ENCODE data around the gene RCAN3.

The RCAN3 gene

GRCh38 chr1:24564695-24565094 lies 62.1 kb downstream of the RCAN3 start:
- H3K27ac ChIP-seq: no peak overlapping the region; the same call in 1 of the 2 replicates
- TF ChIP-seq FOXP2 (optimal IDR thresholded peaks at IDR 0.05; ENCODE audit: control extremely low read depth, extremely low read length, insufficient read depth): no peak
- no peak for TF ChIP-seq POLR2AphosphoS5 (IDR thresholded peaks at IDR 0.05; ENCODE audit: borderline replicate concordance, low read depth, low read length)
- no peak for TF ChIP-seq EZH2 (IDR thresholded peaks at IDR 0.05)
- no peak for DNase-seq (ENCODE audit: low read depth, low spot score)

DNA sequence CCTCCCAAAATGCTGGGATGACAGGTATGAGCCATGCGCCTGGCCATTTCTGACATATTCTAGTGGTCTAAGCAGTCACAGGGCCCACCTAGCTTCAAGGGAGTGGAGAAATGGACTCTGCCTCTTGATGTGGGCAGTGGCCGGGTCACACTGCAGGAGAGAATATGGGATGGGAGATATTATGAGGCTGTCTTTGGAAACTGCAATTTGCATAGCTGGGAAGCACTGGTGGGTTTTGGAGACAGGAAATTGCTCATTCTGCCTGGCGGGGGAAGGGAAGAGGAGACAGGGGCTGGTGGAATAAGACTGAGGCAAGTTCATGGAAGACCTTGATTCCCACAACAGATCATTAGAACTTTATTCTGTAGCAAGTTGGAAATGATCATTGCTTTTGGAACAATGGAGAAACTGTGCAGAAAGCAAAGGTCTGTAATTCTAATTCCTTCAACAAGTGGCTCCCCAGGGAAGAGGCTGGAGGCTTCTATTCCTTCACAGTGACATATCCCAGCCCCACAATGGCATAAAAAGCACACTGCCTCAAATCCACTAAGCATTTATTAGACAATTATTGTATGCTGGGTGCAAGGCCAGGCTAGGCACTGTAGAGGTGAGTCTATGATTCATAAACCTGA lies 63.7 kb downstream of the RCAN3 start:
- H3K36me3 ChIP-seq (ENCODE audit: insufficient read depth, low read length): no peaks in the 10 kb centered on the region
- H3K27ac ChIP-seq: no peak overlapping the region; the same call in 1 of the 2 replicates
- no peak overlapping the region for H3K4me3 ChIP-seq
- DNase-seq (ENCODE audit: low read depth, low spot score): peak; percentile 37
- no peak overlapping the region for H3K9ac ChIP-seq (ENCODE audit: insufficient read length)
- no peak for TF ChIP-seq FOXP2 (optimal IDR thresholded peaks at IDR 0.05; ENCODE audit: control extremely low read depth, extremely low read length, insufficient read depth)
- no peak for TF ChIP-seq POLR2AphosphoS5 (IDR thresholded peaks at IDR 0.05; ENCODE audit: borderline replicate concordance, low read depth, low read length)
- TF ChIP-seq EZH2 (IDR thresholded peaks at IDR 0.05): no peak
- no peaks in the 10 kb centered on the region for H3K9me3 ChIP-seq (ENCODE audit: low read depth, low read length)

More at GRCh38 chr1:24564695-24565094, 62.1 kb downstream of the RCAN3 start:
- Histone ChIP-seq H3K36me3 (ENCODE audit: insufficient read depth, low read length) (no peaks in the 10 kb centered on the region), H3K4me3 (no peak overlapping the region), H3K9me3 (ENCODE audit: low read depth, low read length) (no peaks in the 10 kb centered on the region), H3K9ac (ENCODE audit: insufficient read length) (no peak overlapping the region)

GRCh38 chr1:24567792-24568388 lies 65.3 kb downstream of the RCAN3 start:
- TF ChIP-seq POLR2AphosphoS5 (IDR thresholded peaks at IDR 0.05; ENCODE audit: borderline replicate concordance, low read depth, low read length) (no peak), EZH2 (IDR thresholded peaks at IDR 0.05) (no peak), FOXP2 (optimal IDR thresholded peaks at IDR 0.05; ENCODE audit: control extremely low read depth, extremely low read length, insufficient read depth) (no peak)
- H3K9me3 ChIP-seq (ENCODE audit: low read depth, low read length): no peaks in the 10 kb centered on the region
- peak overlapping the region; percentile 49 for H3K9ac ChIP-seq (ENCODE audit: insufficient read length)
- H3K4me3 ChIP-seq: peak overlapping the region; percentile 50
- no peak for DNase-seq (ENCODE audit: low read depth, low spot score)
- no peaks in the 10 kb centered on the region for H3K36me3 ChIP-seq (ENCODE audit: insufficient read depth, low read length)
- H3K27ac ChIP-seq: peak overlapping the region; percentile 65; the same call in 1 of the 2 replicates

GRCh38 chr1:24568475-24568874 lies 65.8 kb downstream of the RCAN3 start:
- Histone ChIP-seq H3K4me3 (peak overlapping the region; percentile 50), H3K36me3 (ENCODE audit: insufficient read depth, low read length) (no peaks in the 10 kb centered on the region), H3K27ac (peak overlapping the region; percentile 65; the same call in 1 of the 2 replicates), H3K9me3 (ENCODE audit: low read depth, low read length) (no peaks in the 10 kb centered on the region), H3K9ac (ENCODE audit: insufficient read length) (peak overlapping the region; percentile 49)
- no peak for DNase-seq (ENCODE audit: low read depth, low spot score)
- TF ChIP-seq POLR2AphosphoS5 (IDR thresholded peaks at IDR 0.05; ENCODE audit: borderline replicate concordance, low read depth, low read length) (no peak), FOXP2 (optimal IDR thresholded peaks at IDR 0.05; ENCODE audit: control extremely low read depth, extremely low read length, insufficient read depth) (no peak), EZH2 (IDR thresholded peaks at IDR 0.05) (no peak)

GRCh38 chr1:24570265-24571125 lies 67.9 kb downstream of the RCAN3 start:
- no peak for DNase-seq (ENCODE audit: low read depth, low spot score)
- H3K9ac ChIP-seq (ENCODE audit: insufficient read length): no peak overlapping the region
- H3K4me3 ChIP-seq: no peak overlapping the region
- H3K36me3 ChIP-seq (ENCODE audit: insufficient read depth, low read length): no peaks in the 10 kb centered on the region
- H3K27ac ChIP-seq: no peak overlapping the region
- TF ChIP-seq POLR2AphosphoS5 (IDR thresholded peaks at IDR 0.05; ENCODE audit: borderline replicate concordance, low read depth, low read length): no peak
- no peaks in the 10 kb centered on the region for H3K9me3 ChIP-seq (ENCODE audit: low read depth, low read length)

DNA sequence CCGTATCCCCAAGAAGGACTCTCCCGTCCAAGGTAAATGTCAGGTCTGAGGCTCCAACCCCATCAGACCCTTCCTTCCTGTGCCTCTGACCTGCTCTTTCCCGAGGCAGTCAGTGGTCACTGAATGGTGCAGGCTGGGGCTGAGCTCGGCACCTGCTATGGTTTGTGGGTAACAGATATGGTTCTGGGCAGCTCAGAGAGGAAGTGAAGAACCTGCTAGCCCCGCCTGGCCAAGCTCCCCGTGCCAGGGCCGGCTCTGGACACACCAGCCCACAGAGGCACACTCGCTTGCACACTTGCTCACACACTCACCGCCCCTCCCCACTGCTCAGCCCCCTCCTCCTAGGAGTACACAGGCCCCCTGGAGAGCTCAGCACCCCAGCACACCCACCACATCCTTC lies 69.7 kb downstream of the RCAN3 start:
- Histone ChIP-seq H3K9ac (ENCODE audit: insufficient read length) (no peak overlapping the region), H3K9me3 (ENCODE audit: low read depth, low read length) (no peaks in the 10 kb centered on the region), H3K27ac (no peak overlapping the region), H3K4me3 (no peak overlapping the region), H3K36me3 (ENCODE audit: insufficient read depth, low read length) (no peaks in the 10 kb centered on the region)
- no peak for DNase-seq (ENCODE audit: low read depth, low spot score)
- TF ChIP-seq FOXP2 (optimal IDR thresholded peaks at IDR 0.05; ENCODE audit: control extremely low read depth, extremely low read length, insufficient read depth) (no peak), POLR2AphosphoS5 (IDR thresholded peaks at IDR 0.05; ENCODE audit: borderline replicate concordance, low read depth, low read length) (no peak), EZH2 (IDR thresholded peaks at IDR 0.05) (no peak)

- DNase-seq (ENCODE audit: low read depth, low spot score): no peak
- no peaks in the 10 kb centered on the region for H3K36me3 ChIP-seq (ENCODE audit: insufficient read depth, low read length)
- H3K4me3 ChIP-seq: no peak overlapping the region
- H3K27ac ChIP-seq: no peak overlapping the region
- H3K9ac ChIP-seq (ENCODE audit: insufficient read length): no peak overlapping the region
- no peak for TF ChIP-seq POLR2AphosphoS5 (IDR thresholded peaks at IDR 0.05; ENCODE audit: borderline replicate concordance, low read depth, low read length)
- no peak for TF ChIP-seq EZH2 (IDR thresholded peaks at IDR 0.05)
- TF ChIP-seq FOXP2 (optimal IDR thresholded peaks at IDR 0.05; ENCODE audit: control extremely low read depth, extremely low read length, insufficient read depth): no peak
- no peaks in the 10 kb centered on the region for H3K9me3 ChIP-seq (ENCODE audit: low read depth, low read length)
These were observed 73.4 kb downstream of the RCAN3 start for GRCh38 chr1:24575905-24576587.

GRCh38 chr1:24578846-24579245 lies 76.2 kb downstream of the RCAN3 start:
- Histone ChIP-seq H3K4me3 (no peak overlapping the region), H3K9me3 (ENCODE audit: low read depth, low read length) (no peaks in the 10 kb centered on the region), H3K9ac (ENCODE audit: insufficient read length) (no peak overlapping the region), H3K27ac (no peak overlapping the region), H3K36me3 (ENCODE audit: insufficient read depth, low read length) (no peaks in the 10 kb centered on the region)
- DNase-seq (ENCODE audit: low read depth, low spot score): no peak
- TF ChIP-seq FOXP2 (optimal IDR thresholded peaks at IDR 0.05; ENCODE audit: control extremely low read depth, extremely low read length, insufficient read depth) (no peak), EZH2 (IDR thresholded peaks at IDR 0.05) (no peak), POLR2AphosphoS5 (IDR thresholded peaks at IDR 0.05; ENCODE audit: borderline replicate concordance, low read depth, low read length) (no peak)

All from SK-N-MC (cell line).